Peyer's patch (tissue), 4 donors: ENCODE data around the gene KCNE4.

Source experiments
- POLR2A ChIP-seq, 2 donors: fragments of 450-650 bp; IDR thresholded peaks; one replicate each; pipeline ENCODE4 v1.5.1; 2017; ENCODE audit warnings: antibody characterized with exemption in 2 of 2, mild to moderate bottlenecking in 2 of 2, moderate library complexity in 2 of 2
- TF ChIP-seq, protein P1 (sequence below), 6 experiments: fragments of 450-650 bp in 4 of 6; fragments of 200-600 bp in 2 of 6; sonication (generic) in 1 of 6; IDR thresholded peaks; one replicate each; pipeline ENCODE4 v1.5.1; 2017 to 2019; ENCODE audit warnings: antibody characterized with exemption in 6 of 6, mild to moderate bottlenecking in 3 of 6, moderate library complexity in 1 of 6

- TF ChIP-seq, protein P1, sequence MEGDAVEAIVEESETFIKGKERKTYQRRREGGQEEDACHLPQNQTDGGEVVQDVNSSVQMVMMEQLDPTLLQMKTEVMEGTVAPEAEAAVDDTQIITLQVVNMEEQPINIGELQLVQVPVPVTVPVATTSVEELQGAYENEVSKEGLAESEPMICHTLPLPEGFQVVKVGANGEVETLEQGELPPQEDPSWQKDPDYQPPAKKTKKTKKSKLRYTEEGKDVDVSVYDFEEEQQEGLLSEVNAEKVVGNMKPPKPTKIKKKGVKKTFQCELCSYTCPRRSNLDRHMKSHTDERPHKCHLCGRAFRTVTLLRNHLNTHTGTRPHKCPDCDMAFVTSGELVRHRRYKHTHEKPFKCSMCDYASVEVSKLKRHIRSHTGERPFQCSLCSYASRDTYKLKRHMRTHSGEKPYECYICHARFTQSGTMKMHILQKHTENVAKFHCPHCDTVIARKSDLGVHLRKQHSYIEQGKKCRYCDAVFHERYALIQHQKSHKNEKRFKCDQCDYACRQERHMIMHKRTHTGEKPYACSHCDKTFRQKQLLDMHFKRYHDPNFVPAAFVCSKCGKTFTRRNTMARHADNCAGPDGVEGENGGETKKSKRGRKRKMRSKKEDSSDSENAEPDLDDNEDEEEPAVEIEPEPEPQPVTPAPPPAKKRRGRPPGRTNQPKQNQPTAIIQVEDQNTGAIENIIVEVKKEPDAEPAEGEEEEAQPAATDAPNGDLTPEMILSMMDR (IDR thresholded peaks at IDR 0.05) = no peak
- TF ChIP-seq POLR2A (IDR thresholded peaks at IDR 0.05) = no peak
These were observed 1.8 kb upstream of the KCNE4 start for GRCh38 chr2:223050188-223050587.
